Parathyroid adenoma (tissue), 2 donors: ENCODE results near the gene EMD.

Experiments used
- H2AFZ ChIP-seq: fragments of 300-600 bp; sonication (generic); one replicate; pipeline ENCODE4 v1.7.0; 2017; ENCODE audit warnings: antibody characterized with exemption, mild to moderate bottlenecking
- H3K27ac ChIP-seq: fragments of 300-600 bp; sonication (generic); one replicate; pipeline ENCODE4 v1.7.0; 2017
- H3K27me3 ChIP-seq: fragments of 300-600 bp; sonication (generic); one replicate; pipeline ENCODE4 v1.7.0; 2017; ENCODE audit warnings: low read length; ENCODE audit not compliant: control insufficient read depth, insufficient read depth
- H3K36me3 ChIP-seq: fragments of 300-600 bp; sonication (generic); one replicate; pipeline ENCODE4 v1.7.0; 2017; ENCODE audit warnings: low read length; ENCODE audit not compliant: control insufficient read depth, insufficient read depth
- H3K4me1 ChIP-seq: fragments of 300-600 bp; sonication (generic); one replicate; pipeline ENCODE4 v1.7.0; 2017; ENCODE audit warnings: control low read depth
- H3K4me2 ChIP-seq: fragments of 300-600 bp; sonication (generic); one replicate; pipeline ENCODE4 v1.7.0; 2017; ENCODE audit warnings: low read length
- H3K4me3 ChIP-seq: fragments of 300-600 bp; sonication (generic); one replicate; pipeline ENCODE4 v1.7.0; 2017; ENCODE audit warnings: low read depth, low read length
- H3K79me2 ChIP-seq: fragments of 300-600 bp; sonication (generic); one replicate; pipeline ENCODE4 v1.7.0; 2017; ENCODE audit warnings: control low read depth
- H3K9ac ChIP-seq: fragments of 300-600 bp; sonication (generic); one replicate; pipeline ENCODE4 v1.7.0; 2017; ENCODE audit warnings: mild to moderate bottlenecking
- H3K9me3 ChIP-seq: fragments of 300-600 bp; sonication (generic); one replicate; pipeline ENCODE4 v1.7.0; 2017; ENCODE audit warnings: low read length; ENCODE audit not compliant: control insufficient read depth
- TF ChIP-seq, protein P1 (sequence below): fragments of 300-600 bp; sonication (generic); IDR thresholded peaks from one replicate; pipeline ENCODE4 v1.7.0; 2017; ENCODE audit warnings: antibody characterized with exemption, mild to moderate bottlenecking
- donor health status: primary hyperparathyroidism.

The EMD gene

DNA sequence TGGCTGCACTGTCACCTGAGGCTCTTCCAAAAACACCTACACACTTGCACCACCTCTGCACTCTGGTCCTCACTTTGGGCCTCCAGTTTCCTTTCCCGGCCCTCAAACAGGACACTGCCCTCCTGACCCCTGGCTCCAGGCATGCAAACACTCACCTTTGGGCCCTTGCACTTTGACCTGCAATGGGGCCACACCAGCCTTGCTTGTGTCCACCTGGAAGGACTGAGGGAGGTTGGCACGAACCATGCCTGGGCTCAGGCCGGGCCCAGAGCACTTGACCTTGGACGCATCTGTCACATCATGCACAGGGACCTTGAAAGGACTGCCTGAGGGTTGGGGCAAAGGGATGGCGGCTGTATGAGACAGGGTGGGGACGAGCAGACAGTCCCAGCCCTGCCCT lies 20.3 kb upstream of the EMD start:
- H3K79me2 ChIP-seq = no peaks in the 10 kb centered on the region
- H3K27me3 ChIP-seq = no peaks in the 10 kb centered on the region
- TF ChIP-seq, protein P1, sequence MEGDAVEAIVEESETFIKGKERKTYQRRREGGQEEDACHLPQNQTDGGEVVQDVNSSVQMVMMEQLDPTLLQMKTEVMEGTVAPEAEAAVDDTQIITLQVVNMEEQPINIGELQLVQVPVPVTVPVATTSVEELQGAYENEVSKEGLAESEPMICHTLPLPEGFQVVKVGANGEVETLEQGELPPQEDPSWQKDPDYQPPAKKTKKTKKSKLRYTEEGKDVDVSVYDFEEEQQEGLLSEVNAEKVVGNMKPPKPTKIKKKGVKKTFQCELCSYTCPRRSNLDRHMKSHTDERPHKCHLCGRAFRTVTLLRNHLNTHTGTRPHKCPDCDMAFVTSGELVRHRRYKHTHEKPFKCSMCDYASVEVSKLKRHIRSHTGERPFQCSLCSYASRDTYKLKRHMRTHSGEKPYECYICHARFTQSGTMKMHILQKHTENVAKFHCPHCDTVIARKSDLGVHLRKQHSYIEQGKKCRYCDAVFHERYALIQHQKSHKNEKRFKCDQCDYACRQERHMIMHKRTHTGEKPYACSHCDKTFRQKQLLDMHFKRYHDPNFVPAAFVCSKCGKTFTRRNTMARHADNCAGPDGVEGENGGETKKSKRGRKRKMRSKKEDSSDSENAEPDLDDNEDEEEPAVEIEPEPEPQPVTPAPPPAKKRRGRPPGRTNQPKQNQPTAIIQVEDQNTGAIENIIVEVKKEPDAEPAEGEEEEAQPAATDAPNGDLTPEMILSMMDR = no peak
- no peak overlapping the region for H3K4me2 ChIP-seq
- H3K9me3 ChIP-seq = no peaks in the 10 kb centered on the region
- no peak overlapping the region for H3K4me3 ChIP-seq
- H3K9ac ChIP-seq = no peak overlapping the region
- no peak overlapping the region for H3K27ac ChIP-seq
- no peaks in the 10 kb centered on the region for H3K36me3 ChIP-seq
- no peaks in the 10 kb centered on the region for H3K4me1 ChIP-seq
- no peak overlapping the region for H2AFZ ChIP-seq

GRCh38 chrX:154359362-154360154 lies 19.5 kb upstream of the EMD start:
- Histone ChIP-seq H3K9ac (no peak overlapping the region), H3K27me3 (no peaks in the 10 kb centered on the region), H3K27ac (no peak overlapping the region), H3K4me1 (no peaks in the 10 kb centered on the region), H3K36me3 (no peaks in the 10 kb centered on the region), H3K4me2 (no peak overlapping the region), H3K9me3 (no peaks in the 10 kb centered on the region), H3K4me3 (no peak overlapping the region), H3K79me2 (no peaks in the 10 kb centered on the region), H2AFZ (no peak overlapping the region)
- TF ChIP-seq, protein P1 = no peak

DNA sequence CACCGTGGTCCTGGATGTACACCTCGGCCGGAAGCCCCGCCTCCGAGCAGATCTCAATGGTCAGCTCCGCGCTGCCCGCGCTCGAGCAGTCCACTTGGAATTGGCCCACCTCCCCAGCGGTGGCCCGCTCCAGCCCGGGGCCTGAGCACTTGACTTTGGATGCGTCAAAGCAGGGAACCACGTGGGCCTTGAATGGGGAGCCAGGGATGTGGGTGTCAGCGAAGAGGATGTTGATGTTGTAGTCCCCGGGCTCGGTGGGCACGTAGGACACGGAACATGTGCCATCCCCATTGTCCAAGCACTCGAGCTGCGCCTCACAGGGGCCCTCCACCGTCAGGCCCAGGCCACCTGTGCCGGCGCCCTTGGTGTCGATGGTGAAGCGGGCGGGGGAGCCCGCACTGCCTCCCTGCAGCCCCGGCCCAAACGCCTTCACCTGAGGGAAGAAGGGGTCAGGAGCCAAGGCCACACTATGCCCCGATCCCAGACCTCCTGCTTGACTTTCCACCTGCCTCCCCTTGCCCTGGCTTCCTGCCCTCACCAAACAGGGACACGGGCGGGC lies 18.9 kb upstream of the EMD start:
- Histone ChIP-seq H3K9me3 (no peaks in the 10 kb centered on the region), H3K36me3 (no peaks in the 10 kb centered on the region), H3K4me3 (no peak overlapping the region), H3K4me2 (no peak overlapping the region), H3K79me2 (no peaks in the 10 kb centered on the region), H3K27me3 (no peaks in the 10 kb centered on the region), H3K9ac (no peak overlapping the region), H2AFZ (no peak overlapping the region), H3K4me1 (no peaks in the 10 kb centered on the region), H3K27ac (no peak overlapping the region)
- TF ChIP-seq, protein P1 = no peak

DNA sequence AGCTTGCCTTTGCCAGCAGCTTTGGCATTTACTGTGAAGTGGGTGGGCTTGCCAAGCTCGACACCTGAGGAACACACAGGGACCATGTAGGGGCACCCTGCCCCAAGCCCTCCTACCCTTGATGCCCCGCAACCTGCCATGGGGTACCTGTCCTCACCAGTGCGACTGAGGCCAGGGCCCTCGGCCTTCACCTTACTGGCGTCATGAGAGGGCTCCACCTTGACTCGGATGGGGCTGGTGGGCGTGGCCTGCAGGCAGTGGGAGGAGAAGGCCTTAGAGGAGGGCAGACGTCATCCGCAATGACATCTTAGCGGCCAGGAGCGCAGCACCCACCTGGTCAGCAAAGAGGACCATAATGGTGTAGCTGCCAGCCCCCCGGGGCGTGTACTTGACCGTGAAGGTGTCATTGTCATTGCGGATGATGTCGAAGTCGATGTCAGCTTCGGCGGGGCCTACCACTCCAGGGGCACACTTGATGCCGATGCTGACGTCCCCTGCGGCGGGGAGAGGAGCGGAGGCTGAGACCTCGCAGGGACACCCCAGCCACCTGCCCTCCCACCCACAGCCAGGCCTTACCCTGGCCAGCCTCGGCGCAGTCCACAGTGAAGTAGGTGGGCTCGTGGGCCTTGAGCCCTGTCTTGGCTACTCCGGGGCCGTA lies 16.9 kb upstream of the EMD start:
- Histone ChIP-seq H3K27me3 (no peaks in the 10 kb centered on the region), H3K9ac (no peak overlapping the region), H2AFZ (no peak overlapping the region), H3K79me2 (no peaks in the 10 kb centered on the region), H3K36me3 (no peaks in the 10 kb centered on the region), H3K27ac (no peak overlapping the region), H3K4me1 (no peaks in the 10 kb centered on the region), H3K9me3 (no peaks in the 10 kb centered on the region), H3K4me2 (no peak overlapping the region), H3K4me3 (no peak overlapping the region)
- TF ChIP-seq, protein P1 = no peak
